SU-DHL-6 (cell line): Measurements from ENCODE around the gene LYPD3.

Source experiments
- H2AFZ ChIP-seq: fragments of 200-600 bp; sonication (generic); 2 replicates; pipeline ENCODE4 v1.6.1; 2014; ENCODE audit warnings: low read depth, mild to moderate bottlenecking, moderate library complexity, mixed read lengths, antibody characterized with exemption, low read length; ENCODE audit not compliant: severe bottlenecking
- H3F3A ChIP-seq: fragments of 200-600 bp; shearing (Covaris generic); 2 replicates; pipeline ENCODE4 v1.6.0; 2016; ENCODE audit warnings: antibody characterized with exemption, mild to moderate bottlenecking; ENCODE audit not compliant: insufficient read depth
- H3K27ac ChIP-seq: fragments of 200-600 bp; sonication (generic); 2 replicates; pipeline ENCODE4 v1.5.1; 2016; ENCODE audit warnings: low read depth, mild to moderate bottlenecking, low read length, moderate library complexity, mixed read lengths
- H3K27me3 ChIP-seq: fragments of 200-600 bp; sonication (generic), shearing (Covaris generic); 2 replicates; pipeline ENCODE4 v1.6.0; 2014; ENCODE audit warnings: mild to moderate bottlenecking, low read length
- H3K36me3 ChIP-seq: fragments of 200-600 bp; sonication (generic); 2 replicates; pipeline ENCODE4 v1.6.1; 2014; ENCODE audit warnings: mild to moderate bottlenecking, low read length, mixed read lengths
- H3K4me2 ChIP-seq: fragments of 300-600, 200-600 bp; shearing (Covaris generic), sonication (generic); 2 replicates; pipeline ENCODE4 v1.6.0; 2014; ENCODE audit warnings: low read length, low read depth, mild to moderate bottlenecking; ENCODE audit not compliant: poor library complexity, severe bottlenecking
- H3K4me3 ChIP-seq: fragments of 200-600 bp; sonication (generic); 2 replicates; pipeline ENCODE4 v1.5.1; 2014; ENCODE audit warnings: antibody characterized with exemption, low read length, mild to moderate bottlenecking, mixed read lengths; ENCODE audit not compliant: insufficient read depth, poor library complexity, severe bottlenecking
- H3K79me2 ChIP-seq: fragments of 200-600 bp; sonication (generic); 2 replicates; pipeline ENCODE4 v1.6.1; 2014; ENCODE audit warnings: mild to moderate bottlenecking, low read length, moderate library complexity; ENCODE audit not compliant: insufficient read depth
- H3K9ac ChIP-seq: fragments of 200-600 bp; sonication (generic); 2 replicates; pipeline ENCODE4 v1.7.0; 2014; ENCODE audit warnings: mild to moderate bottlenecking, low read length
- H3K9me2 ChIP-seq: fragments of 200-600 bp; sonication (generic); replicated peaks from 2 replicates; pipeline ENCODE4 v1.6.1; 2014; ENCODE audit warnings: low read length; ENCODE audit not compliant: insufficient read depth
- H3K9me3 ChIP-seq: fragments of 200-600 bp; sonication (generic); 2 replicates; pipeline ENCODE4 v1.6.1; 2014; ENCODE audit warnings: low read length, mixed read lengths; ENCODE audit not compliant: insufficient read depth
- H4K20me1 ChIP-seq: fragments of 200-600 bp; sonication (generic); 2 replicates; pipeline ENCODE4 v1.6.1; 2014; ENCODE audit warnings: low read depth, mild to moderate bottlenecking, antibody characterized with exemption, low read length, moderate library complexity, mixed read lengths
- EZH2phosphoT487 ChIP-seq: fragments of 200-600 bp; sonication (generic), shearing (Covaris generic); conservative IDR thresholded peaks from 2 replicates; pipeline ENCODE4 v1.6.1; 2018; ENCODE audit warnings: mild to moderate bottlenecking, antibody characterized with exemption, low read length, moderate library complexity, mixed read lengths
- TF ChIP-seq, protein P1 (sequence below): fragments of 200-600 bp; sonication (generic); IDR thresholded peaks from one replicate; pipeline ENCODE4 v1.5.1; 2017; ENCODE audit warnings: antibody characterized with exemption, mild to moderate bottlenecking, low read length, moderate library complexity; ENCODE audit not compliant: insufficient read depth, poor library complexity, severe bottlenecking

The LYPD3 gene

DNA sequence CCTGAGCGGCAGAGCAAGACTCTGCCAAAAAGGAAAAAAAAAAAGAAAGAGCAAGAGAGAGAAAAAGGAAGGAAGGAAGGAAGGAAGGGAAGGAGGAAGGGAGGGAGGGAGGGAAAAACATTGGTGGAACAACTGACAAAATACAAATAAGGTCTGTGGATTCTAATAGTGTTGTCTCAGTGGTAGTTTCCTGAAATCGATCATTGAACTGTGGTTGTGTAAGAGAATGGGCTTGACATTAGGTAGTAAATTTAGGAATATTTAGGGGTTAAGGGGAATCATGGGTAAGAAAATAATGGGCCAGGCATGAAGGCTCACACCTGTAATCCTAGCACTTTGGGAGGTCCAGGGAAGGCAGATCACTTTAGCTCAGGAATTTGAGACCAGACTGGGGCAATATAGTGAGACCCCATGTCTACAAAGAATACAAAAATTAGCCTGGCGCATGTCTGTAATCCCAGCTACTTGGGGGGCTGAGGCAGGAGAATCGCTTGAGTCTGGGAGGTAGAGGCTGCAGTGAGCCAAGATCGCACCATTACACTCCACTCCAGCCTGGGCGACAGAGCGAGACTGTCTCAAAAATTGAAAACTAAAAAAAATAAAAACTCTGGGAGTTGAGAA is 24.7 kb upstream of the LYPD3 start:
- H3K27me3 ChIP-seq: no peaks in the 10 kb centered on the region
- H3K9ac ChIP-seq: no peak overlapping the region
- H4K20me1 ChIP-seq: no peaks in the 10 kb centered on the region
- H3K36me3 ChIP-seq: no peaks in the 10 kb centered on the region
- no peak overlapping the region for H3K27ac ChIP-seq
- H3F3A ChIP-seq: no peaks in the 10 kb centered on the region
- H3K79me2 ChIP-seq: no peaks in the 10 kb centered on the region
- H3K4me2 ChIP-seq: no peak overlapping the region
- no peaks in the 10 kb centered on the region for H3K9me3 ChIP-seq
- H3K9me2 ChIP-seq: no peaks in the 10 kb centered on the region
- no peak overlapping the region for H3K4me3 ChIP-seq
- TF ChIP-seq, protein P1, sequence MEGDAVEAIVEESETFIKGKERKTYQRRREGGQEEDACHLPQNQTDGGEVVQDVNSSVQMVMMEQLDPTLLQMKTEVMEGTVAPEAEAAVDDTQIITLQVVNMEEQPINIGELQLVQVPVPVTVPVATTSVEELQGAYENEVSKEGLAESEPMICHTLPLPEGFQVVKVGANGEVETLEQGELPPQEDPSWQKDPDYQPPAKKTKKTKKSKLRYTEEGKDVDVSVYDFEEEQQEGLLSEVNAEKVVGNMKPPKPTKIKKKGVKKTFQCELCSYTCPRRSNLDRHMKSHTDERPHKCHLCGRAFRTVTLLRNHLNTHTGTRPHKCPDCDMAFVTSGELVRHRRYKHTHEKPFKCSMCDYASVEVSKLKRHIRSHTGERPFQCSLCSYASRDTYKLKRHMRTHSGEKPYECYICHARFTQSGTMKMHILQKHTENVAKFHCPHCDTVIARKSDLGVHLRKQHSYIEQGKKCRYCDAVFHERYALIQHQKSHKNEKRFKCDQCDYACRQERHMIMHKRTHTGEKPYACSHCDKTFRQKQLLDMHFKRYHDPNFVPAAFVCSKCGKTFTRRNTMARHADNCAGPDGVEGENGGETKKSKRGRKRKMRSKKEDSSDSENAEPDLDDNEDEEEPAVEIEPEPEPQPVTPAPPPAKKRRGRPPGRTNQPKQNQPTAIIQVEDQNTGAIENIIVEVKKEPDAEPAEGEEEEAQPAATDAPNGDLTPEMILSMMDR: no peak
- TF ChIP-seq EZH2phosphoT487: no peak
- no peak overlapping the region for H2AFZ ChIP-seq

DNA sequence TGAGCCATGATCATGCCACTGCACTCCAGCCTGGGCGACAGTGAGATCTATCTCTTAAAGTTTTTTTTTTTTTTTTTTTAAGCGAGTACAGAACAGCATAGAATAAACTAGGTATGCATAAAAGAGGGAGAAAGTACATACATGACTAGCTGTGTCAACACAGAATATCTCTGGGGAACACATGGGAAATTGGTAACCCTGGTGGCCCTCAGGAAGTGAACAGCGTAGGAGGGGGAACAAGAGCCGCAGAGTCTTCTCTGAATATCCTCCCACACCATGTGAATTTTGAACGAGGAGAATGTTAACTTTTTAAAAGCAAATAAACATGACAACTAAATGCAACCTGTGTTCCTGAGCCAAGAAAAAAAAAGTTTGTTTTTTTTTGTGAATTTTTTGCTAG is 23.9 kb upstream of the LYPD3 start:
- Histone ChIP-seq H3F3A (no peaks in the 10 kb centered on the region), H3K36me3 (no peaks in the 10 kb centered on the region), H3K4me2 (no peak overlapping the region), H3K9me3 (no peaks in the 10 kb centered on the region), H2AFZ (no peak overlapping the region), H3K27ac (no peak overlapping the region), H4K20me1 (no peaks in the 10 kb centered on the region), H3K27me3 (no peaks in the 10 kb centered on the region), H3K9me2 (no peaks in the 10 kb centered on the region), H3K79me2 (no peaks in the 10 kb centered on the region), H3K4me3 (no peak overlapping the region), H3K9ac (no peak overlapping the region)
- no peak for TF ChIP-seq EZH2phosphoT487
- TF ChIP-seq, protein P1: no peak

DNA sequence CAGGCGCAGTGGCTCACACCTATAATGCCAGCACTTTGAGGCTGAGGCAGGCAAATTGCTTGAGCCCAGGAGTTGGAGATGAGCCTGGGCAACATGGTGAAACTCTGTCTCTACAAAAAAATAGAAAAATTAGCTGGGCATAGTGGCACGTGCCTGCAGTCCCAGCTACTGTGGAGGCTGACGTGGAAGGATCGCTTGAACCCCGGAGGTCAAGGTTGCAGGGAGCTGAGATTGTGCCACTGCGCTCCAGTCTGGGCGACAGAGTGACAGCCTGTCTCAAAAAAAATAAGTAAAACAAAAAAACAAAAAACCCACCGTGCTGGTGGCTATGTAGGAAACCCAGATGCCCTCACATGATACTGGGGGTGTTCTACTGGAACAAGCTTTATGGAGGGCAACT is 22.8 kb upstream of the LYPD3 start:
- H3K27me3 ChIP-seq: no peaks in the 10 kb centered on the region
- no peaks in the 10 kb centered on the region for H3F3A ChIP-seq
- no peaks in the 10 kb centered on the region for H3K9me2 ChIP-seq
- no peaks in the 10 kb centered on the region for H3K36me3 ChIP-seq
- H3K4me2 ChIP-seq: no peak overlapping the region
- H3K27ac ChIP-seq: no peak overlapping the region
- no peak overlapping the region for H2AFZ ChIP-seq
- TF ChIP-seq, protein P1: no peak
- TF ChIP-seq EZH2phosphoT487: no peak
- no peaks in the 10 kb centered on the region for H4K20me1 ChIP-seq
- H3K9ac ChIP-seq: no peak overlapping the region
- no peaks in the 10 kb centered on the region for H3K9me3 ChIP-seq
- H3K4me3 ChIP-seq: no peak overlapping the region
- H3K79me2 ChIP-seq: no peaks in the 10 kb centered on the region
